Measurements from ENCODE around the gene ATP1B2.
A peak's percentile ranks its signal among the peaks of the same experiment; 100 is the strongest.

- no peak for TF ChIP-seq ZNF274 (IDR thresholded peaks at IDR 0.05; ENCODE audit: low read depth, low read length)
- no peak for TF ChIP-seq SUZ12 (IDR thresholded peaks at IDR 0.05; ENCODE audit: extremely low read depth, insufficient read depth, insufficient read length)
- peak; percentile 97 for TF ChIP-seq YY1 (IDR thresholded peaks at IDR 0.05; ENCODE audit: insufficient read depth, insufficient read length)
Observed at GRCh38 chr17:7687072-7687907, 36.6 kb downstream of the ATP1B2 start, which contains the start of gene TP53.

Measured in NT2/D1 (cell line).